KBM-7 (cell line): ENCODE results near the gene TBC1D22A.
"Not testable (repeated sequence)": the region's sequence is repeated elsewhere in the genome, so short reads cannot be mapped to it uniquely, and the experiment has no call there.

Experiments used
- DNase-seq: peaks from one replicate; pipeline ENCODE4 v3.0.0-alpha.2; 2015
- in situ Hi-C: fragments of 300-500 bp; cut with MboI; formaldehyde crosslinking; loops from 2 replicates; pipeline ENCODE4 v1.14.3; 2020; ENCODE audit warnings: low sequenced_read_pairs, low pct_unique_long_range_greater_than_20kb, mixed read lengths

TBC1D22A gene

DNA sequence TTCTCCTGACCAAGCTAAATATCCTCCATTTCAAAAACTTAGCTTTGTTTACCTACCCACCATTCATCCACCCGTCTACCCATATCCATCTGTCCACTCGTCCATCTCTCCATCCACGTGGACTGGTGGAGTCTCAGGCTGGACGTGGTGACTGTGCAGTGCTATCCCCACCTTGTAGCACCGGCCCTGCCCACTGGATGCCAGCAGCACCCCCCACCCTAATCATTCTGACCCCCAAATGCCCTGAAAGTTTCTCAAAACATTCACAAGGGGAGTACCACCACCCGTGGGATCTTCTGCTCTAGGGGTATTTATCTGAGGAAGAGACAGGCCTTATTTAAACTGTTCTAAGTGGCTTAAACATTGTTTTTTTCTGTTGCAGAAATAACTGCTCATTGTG lies 206.4 kb downstream of the TBC1D22A start:
- in situ Hi-C loops = no loop called here
- DNase-seq = no peak

DNA sequence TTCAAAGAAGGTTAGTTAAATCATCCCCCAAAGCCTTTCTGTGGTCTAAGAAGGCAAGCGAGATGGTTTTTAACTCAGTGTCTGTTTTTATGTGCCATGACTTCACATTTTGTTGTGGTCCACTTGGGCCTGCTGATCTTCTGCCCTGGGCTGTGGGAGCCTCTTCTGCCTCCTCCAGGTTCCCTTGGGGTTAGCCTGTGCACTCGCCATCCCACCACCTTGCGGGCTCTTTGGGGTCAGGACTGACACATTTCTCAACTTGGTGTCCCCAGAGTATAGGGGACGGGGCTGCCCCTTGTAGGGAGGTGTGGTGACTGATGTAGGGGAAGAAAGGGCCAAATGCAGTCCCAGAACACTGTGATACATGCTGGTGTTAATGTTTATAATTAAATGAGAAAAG lies 207.0 kb downstream of the TBC1D22A start:
- DNase-seq = no peak
- in situ Hi-C loops = no loop called here

DNA sequence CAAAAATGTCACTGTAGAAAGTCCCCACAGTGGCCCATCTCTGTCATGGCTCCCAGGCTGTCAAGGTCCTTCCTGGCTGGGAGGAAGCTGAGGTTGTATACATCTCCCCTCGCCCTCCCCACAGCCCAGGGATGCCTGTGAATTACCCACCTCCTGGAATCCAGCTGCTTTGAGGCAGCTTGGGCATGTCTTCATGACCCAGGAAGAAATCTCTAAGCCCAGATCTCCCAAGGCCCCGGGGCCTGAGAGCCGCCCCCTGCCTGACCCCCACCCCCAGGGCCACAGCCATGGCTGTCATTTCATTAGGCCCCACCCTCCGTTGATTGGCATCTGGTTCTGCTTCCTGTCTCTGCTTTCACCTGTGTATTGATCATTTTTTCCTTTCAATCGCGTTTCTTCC lies 207.5 kb downstream of the TBC1D22A start:
- no peak for DNase-seq
- in situ Hi-C loops = no loop called here

DNA sequence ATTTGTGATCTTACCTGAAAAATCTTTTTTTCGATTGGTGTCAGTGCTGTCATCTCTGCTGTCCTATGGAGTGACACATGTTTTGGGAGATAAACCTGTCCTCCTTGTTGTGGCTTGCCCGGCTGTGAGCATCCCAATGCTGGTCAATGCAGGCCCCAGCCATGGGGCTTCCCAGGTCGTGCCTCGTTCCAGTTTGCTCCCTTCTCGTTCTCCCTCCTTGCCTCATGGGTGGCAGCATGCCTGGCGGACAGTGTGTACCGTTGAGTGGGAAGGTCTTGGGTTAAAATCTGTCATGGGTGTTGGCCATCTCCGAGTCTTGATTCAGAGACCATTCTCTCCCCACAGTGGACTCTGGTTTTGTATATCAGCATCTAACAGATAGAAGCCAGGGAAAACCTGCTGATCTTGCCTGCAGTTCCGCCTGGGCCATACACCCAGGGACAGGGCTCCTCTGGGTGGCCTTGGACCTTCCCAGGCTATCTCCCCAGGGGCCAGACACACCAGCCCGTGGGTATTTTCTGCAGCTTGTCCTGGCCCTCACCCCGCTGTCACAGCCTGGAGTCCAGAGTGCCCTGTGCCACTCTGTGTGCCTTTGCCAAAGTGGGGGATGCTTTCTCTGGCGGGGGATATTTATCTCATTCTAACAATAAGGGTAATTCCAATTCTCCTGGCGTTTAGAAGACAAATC lies 208.1 kb downstream of the TBC1D22A start:
- DNase-seq = no peak
- in situ Hi-C loops = no loop called here

DNA sequence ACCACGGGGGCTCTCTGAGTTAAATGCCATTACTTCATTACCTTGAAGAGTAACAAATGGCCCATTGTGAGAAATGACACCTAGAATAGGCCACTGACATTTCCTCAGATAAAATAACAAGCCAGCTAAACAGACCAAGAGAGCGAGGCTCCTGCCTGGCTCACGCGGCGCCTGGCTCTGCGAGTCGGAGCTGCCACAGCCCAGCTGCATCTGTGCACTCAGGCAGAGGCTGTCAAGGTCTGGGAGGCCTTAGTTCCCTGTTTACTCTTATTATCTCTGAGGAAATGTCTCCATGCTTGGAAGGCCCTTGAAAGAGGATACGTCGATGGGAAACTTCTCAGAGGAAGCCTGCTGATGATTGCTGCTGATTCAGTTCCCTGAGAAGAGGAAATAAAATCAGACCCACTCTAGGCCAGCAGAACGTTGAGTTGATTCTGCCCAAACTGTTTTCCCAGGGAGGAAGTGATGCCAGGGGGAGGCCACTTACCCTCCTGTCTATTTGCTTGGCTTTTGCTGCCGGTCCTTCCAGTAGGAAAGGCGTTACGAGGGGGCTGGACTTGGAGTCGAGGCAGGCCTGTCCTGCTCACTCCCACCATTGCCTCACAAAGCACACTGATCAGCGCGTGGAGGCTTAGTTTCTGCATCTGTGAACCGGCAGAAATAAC lies 208.8 kb downstream of the TBC1D22A start:
- peak; percentile 53 for DNase-seq
- in situ Hi-C loops = no loop called here

DNA sequence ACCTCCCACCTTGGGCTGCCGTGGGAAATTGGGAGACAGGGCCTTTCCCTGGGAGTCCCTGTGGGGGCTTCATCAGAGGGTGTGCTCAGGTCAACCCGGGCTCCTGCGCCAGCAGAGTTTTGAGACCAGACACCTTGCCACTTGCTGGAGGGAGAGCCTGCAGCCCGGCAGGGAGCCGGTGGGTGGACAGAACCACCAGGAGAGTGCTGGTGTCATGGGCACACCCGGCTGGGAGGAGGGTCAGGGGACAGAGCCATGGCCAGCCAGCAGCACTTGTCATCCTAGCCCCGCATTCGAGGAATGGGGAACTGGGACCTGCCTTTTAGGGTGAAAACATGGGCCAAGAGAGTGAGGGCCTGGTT lies 209.3 kb downstream of the TBC1D22A start:
- no peak for DNase-seq
- in situ Hi-C loops = no loop called here

DNA sequence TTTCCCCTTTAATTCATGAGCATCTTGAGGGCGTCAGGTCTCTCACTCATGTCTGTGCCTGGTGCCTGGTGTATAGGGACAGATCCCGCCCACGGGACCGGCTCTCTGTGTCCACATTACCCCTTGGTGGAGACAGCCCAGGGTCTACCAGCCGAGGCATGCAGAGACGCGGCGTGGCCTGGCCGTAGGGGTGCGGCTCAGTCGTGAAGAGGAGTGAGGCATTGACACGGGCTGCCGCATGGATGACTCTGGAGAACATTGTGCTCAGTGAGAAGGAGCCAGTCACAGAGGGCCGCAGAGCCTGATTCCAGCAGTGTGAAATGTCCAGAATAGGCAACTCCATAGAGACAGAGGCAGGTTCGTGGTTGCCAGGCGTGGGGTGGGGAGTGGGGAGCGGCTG lies 209.8 kb downstream of the TBC1D22A start:
- DNase-seq = no peak
- in situ Hi-C loops = no loop called here

DNA sequence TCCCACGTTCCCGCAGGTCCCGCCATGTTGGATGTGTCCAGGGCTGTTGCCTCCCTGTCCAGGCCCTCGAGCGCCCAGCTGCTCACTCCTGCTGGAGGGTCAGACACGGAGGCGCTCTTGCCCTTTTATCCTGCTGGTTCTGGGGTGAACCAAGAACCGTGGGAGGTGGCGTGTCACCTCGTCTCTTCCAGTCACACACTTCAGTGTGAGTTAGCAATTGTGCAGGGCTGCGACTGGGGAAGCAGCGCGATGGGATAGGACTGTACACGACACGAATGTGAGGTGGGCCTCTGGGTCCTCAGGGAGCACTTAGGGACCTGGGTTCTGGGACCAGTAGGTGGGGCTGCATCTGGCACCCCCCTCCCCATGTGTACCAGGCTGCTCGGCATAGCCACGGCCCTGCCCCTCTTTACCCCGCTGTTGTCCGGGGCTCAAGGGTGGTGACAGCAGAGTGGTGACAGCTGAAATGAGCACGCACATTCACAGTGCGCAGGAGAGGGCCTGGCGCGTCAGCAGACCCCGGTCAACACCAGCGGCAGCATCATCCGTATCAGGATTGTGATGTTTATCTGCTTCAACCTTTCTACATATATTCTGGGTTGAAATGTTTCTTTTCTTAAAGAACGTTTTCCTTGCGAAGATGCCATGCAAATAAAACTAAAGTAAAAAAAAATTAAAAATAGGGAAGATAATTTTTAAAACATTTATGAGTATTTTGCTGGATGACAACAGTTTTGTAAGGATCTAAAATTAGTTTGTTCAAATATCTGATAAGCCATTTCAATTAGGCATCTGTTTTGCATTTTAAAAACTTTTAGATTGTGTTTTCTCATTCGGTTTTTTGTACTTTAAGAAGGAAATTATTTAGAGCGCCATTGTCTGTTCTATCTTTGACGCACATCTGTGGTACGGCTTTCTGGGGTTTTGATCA lies 210.7 kb downstream of the TBC1D22A start:
- in situ Hi-C loops = no loop called here
- no peak for DNase-seq

DNA sequence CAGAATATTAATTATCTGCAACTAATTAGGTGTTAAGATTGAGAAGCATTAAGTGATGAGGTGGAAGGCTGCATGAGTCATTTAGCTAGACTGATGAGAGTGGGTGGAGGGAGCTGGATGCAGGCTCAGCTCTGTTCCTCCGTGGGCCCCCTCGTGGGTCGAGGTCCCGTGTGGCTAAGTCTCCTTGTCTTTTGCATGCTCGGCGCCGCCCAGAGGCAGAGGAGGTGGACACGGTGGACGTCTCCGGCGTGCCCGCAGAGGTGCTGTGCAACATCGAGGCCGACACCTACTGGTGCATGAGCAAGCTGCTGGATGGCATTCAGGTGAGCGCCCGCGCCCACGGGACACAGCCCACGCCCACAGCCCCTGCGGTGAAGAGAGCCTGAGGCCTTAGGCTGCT lies 211.6 kb downstream of the TBC1D22A start:
- in situ Hi-C loops = no loop called here
- no peak for DNase-seq

DNA sequence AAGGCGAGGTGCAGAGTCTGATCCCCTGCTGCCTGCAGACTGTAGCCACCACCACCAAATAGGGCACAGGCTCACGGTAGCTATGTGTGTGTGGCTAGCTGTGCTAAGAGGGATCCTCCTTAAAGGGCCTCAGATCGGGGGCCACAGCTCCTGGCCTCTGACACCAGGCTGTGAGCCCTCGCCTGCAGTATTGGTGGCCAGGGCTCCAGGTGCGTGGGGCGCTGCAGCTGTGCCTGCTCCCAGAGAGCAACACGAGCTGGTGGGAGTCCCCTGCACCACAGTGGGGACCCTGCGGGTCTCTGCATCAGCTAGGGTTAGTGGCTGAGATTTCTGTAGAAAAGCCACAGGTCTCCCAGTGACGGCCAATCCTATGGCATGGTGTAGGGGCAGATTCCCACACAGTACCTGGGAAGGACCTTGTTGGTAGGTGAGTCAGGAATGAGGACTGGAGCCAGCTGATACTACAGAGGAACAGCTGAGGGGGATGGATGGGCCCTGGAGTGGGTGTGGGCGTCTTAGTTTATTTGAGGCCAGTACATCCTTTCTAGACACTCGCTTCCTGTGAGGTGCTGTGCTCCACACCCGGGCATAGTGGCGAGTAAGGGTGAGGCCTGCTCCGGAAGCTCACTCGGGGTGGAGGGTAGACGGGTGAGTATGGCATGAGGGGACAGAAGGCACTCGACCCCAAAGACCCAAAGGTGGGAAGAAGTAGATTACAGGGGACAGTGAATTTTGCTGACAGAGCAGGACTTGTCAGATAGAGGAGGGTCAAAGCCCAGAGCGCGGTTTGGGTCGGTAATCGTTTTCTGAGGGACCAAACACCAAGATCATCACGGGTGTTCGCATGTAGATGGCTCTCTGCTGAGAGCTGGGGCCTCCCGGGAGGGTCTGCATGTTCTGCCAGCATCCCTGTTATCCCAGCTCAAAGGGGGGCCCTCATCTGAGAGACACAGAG lies 212.5 kb downstream of the TBC1D22A start:
- DNase-seq = no peak
- in situ Hi-C loops = no loop called here

DNA sequence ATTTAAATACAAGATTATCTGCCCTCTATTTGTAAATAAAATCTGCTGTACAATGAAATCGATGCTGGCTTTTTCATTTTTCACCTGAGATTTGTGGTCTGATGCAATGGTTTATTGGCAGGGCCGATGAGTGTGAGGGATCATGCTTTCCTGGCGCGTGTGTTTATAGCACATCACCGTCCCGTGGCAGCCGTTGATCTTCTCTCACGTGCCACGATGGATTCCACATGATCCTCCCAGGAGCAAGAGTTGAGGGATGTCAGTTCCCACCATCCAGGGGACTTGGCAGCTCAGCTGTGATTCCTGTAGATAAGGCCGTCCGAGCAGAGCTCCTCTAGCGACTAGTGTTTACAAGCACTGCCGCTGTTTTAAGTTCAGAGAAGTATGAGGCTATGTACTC lies 213.7 kb downstream of the TBC1D22A start:
- in situ Hi-C loops = no loop called here
- no peak for DNase-seq

DNA sequence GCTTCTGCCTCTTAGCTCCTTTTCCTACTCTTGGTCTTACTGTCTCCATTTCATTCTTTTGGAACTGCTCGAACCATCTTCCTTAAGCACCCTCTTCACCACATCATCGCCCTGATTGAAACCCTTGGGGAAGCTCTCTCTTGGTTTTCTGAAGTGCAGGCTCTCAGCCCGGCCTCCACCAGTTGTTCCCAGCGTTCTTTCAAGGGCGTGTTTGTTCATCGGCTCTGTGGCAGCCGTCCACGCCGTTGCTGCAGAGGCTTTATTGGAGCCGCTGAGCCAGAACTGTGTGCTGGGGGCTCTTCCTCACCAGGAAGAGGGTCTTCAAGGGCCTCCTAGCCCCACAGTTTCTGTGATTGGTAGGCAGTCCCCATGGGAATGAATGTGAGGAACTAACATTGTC lies 214.1 kb downstream of the TBC1D22A start:
- in situ Hi-C loops = no loop called here
- no peak for DNase-seq

DNA sequence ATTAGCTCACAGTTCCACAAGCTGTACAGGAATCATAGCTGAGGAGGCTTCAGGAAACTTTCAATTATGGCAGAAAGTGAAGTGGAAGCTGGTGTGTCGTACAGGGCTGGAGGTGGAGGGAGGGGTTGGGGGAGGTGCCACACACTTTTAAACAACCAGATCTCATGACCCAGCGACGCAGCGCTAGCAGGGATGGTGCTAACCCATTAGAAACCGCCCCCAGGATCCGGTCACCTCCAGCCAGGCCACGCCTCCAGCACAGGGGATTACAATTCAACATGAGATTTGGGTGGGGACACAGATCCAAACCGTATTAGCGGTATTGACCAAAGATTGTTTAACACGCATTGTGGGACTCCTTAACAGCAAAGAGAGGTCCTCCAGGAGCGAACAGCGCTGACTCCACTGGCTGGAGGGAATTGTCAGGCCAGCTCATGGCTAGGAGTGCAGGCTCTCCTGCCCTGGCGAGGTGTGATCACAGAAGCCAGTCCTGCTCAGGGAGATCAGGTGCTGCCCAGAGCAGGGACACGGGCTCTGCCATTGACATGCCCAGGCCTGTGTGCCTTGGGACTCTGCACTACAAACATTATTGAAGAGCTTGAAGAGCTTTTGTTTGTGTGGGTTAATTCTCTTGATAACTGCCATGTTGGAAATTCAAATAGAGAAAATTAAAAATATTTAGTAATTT lies 215.3 kb downstream of the TBC1D22A start:
- DNase-seq = no peak

DNA sequence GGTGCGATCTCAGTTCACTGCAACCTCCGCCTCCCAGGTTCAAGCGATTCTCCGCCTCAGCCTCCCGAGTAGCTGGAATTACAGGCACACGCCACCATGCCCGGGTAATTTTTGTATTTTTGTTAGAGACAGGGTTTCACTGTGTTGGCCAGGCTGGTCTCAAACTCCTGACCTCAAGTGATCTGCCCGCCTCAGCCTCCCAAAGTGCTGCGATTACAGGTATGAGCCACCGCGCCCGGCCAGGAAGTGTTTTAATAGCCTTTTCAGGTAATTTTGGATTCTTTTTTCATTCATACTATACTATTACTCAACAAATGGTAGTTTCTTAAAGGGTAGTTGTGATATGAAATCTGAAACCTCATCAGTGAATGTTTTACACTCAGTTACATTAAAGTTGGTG lies 216.2 kb downstream of the TBC1D22A start:
- DNase-seq, in situ Hi-C loops: not testable (repeated sequence)

More for the DNA sequence above, 215.3 kb downstream of the TBC1D22A start:
- in situ Hi-C loops = no loop called here

DNA sequence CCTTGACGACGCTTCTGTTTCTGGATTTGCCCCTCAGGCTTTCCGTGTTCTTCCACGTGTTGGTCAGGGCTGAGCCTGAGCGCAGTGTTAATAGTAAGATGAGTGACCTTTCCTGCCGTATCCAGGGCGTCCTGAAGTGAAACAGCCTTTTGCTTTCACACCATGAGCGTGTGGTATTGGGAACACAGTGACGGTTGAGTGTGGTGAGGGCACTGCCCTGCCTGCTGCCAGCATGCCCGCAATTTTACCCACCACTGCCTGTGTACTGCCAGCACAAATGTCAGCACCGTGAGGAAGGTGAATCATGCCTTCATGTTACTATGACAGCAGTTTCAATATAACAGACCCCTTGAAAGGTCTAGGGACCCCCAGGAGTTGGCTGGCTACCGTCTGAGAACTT lies 217.1 kb downstream of the TBC1D22A start:
- no peak for DNase-seq
- in situ Hi-C loops = no loop called here

DNA sequence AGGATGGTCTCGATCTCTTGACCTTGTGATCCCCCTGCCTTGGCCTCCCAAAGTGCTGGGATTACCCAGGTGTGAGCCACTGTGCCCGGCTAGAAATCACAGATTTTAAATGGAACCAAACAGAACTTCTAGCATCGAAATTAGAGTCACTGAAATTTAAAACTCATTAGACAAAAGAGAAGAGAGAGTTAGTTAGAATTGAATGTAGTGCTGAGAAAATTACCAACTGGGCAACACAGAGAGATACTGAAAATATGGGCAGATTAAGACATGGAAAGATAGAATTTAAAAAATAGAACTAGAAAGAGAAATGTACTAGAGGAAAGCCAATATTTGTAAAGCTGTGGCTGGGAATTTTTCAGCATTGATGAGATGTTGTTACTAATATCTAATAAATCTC lies 217.9 kb downstream of the TBC1D22A start:
- no peak for DNase-seq
- in situ Hi-C loops = no loop called here

DNA sequence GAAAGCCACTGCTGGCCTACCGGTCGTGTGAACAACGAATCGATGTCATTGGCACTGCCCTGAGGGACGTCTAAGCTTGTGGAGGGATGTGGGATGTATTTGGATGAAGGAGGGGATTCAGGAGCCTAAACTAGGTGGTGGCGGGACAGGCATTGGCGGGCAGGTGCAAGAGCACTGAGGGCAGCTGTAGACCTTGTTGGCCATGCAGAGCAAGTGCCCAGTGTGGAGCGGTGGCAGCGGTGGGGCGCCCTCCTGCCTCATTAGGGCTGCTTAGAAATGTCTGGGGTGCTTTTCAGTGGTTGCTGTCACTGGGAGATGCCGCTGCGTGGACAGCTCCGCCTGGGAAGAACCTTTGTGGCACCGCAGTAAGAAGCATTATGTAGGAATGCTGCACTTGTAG lies 220.2 kb downstream of the TBC1D22A start:
- DNase-seq = no peak
- in situ Hi-C loops = no loop called here

DNA sequence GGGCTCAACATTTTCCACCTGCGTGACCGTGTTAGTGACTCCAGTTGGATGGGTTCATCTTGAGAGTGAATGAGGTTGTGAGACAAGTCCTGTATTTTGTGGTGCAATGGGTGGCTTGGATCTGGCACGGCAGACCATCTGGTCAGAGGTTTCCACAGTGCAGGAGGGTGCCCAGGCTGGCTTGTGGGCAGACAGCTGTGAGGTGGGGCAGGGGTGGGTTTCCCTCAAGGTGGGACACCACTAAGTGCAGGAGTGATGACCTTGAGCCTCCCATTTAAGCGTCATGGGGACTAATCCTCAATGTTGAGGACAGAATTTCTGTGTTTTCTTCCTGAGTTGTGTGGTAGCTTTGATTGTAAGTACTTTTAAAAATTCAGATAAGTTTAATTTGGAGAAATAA lies 220.6 kb downstream of the TBC1D22A start:
- in situ Hi-C loops = no loop called here
- no peak for DNase-seq
